Thyroid gland (tissue), 4 donors: ENCODE measurements around the gene CDK11A.

Source experiments
- CTCF ChIP-seq, 6 experiments: fragments of 200-600 bp in 3 of 6; fragments of 450-650 bp in 3 of 6; sonication (generic) in 3 of 6; IDR thresholded peaks; one replicate each; pipeline ENCODE4 v1.5.1; 2016 to 2019; ENCODE audit warnings: antibody characterized with exemption in 6 of 6, mild to moderate bottlenecking in 2 of 6, inconsistent platforms in 1 of 6, moderate library complexity in 1 of 6
- POLR2A ChIP-seq, 2 donors: fragments of 450-650 bp; IDR thresholded peaks; one replicate each; pipeline ENCODE4 v1.6.1; 2017; ENCODE audit warnings: antibody characterized with exemption in 2 of 2, mild to moderate bottlenecking in 2 of 2, moderate library complexity in 1 of 2

- peak in 1 of 2 donors; percentile 67 for TF ChIP-seq POLR2A (IDR thresholded peaks at IDR 0.05)
- TF ChIP-seq CTCF (IDR thresholded peaks at IDR 0.05): no peak
Measured at GRCh38 chr1:1758692-1759455, 34.7 kb upstream of the CDK11A start.
